Right cardiac atrium (tissue), 5 donors: ENCODE results near the gene SLC25A22. TPM values are rescaled to one million over a fixed set of nuclear protein-coding genes. Genes with fewer than 3 reads are reported as not detected.

Experiments used
- ATAC-seq, 2 donors: fragments of 200-7000 bp; cut with Tn5 transposase; one replicate each; pipeline versions ENCODE4 v1.8.0 to v1.9.1; 2020; ENCODE audit warnings: moderate library complexity in 2 of 2, mild to moderate bottlenecking in 1 of 2
- DNase-seq, 3 donors: peaks; one replicate each; pipeline ENCODE4 v3.0.0-alpha.2; 2020
- H3K27ac ChIP-seq: one replicate; pipeline ENCODE4 v1.5.1; 2013; ENCODE audit warnings: mild to moderate bottlenecking, low read length, control low read depth, moderate library complexity
- H3K27me3 ChIP-seq: one replicate; pipeline ENCODE4 v1.6.1; 2013; ENCODE audit not compliant: control insufficient read depth, insufficient read depth
- H3K4me1 ChIP-seq: one replicate; pipeline ENCODE4 v1.6.1; 2013; ENCODE audit warnings: low read length; ENCODE audit not compliant: control insufficient read depth, insufficient read depth
- H3K4me3 ChIP-seq: one replicate; pipeline ENCODE4 v1.5.1; 2013; ENCODE audit warnings: low read length, control low read depth
- H3K9me3 ChIP-seq: one replicate; pipeline ENCODE4 v1.6.1; 2013; ENCODE audit warnings: low read length; ENCODE audit not compliant: control insufficient read depth
- WGBS: extraction: QIAGEN DNeasy Blood & Tissue Kit; methylation state at CpG from one replicate; pipeline ENCODE4 v1.1.7; 2013; 5-methylcytosine and 5-hydroxymethylcytosine counted together
- intact Hi-C, 4 donors: fragments of 100-400 bp; cut with DNase I; formaldehyde crosslinking; loops; one replicate each; pipeline versions ENCODE4 v1.11.0 to v1.14.0; 2022 to 2023
- polyA plus RNA-seq: library from polyadenylated mRNA; stranded (reverse); fragments of 200-250 nt; gene quantifications from one replicate; pipeline ENCODE4 v1.2.3, GENCODE V29; 2013
- total RNA-seq, 4 donors: library from RNA; stranded (reverse); fragmentation: NEBNext Ultra II Directional; extraction: Animal tissue kit (Norgen Biotek cat#: 25700); gene quantifications; one replicate each; pipeline ENCODE4 v1.2.1, GENCODE V29; 2021
- donor health status: healthy with polysubstance abuse.
- donor health status: DM: no; HTN: yes; CAD: no.
- donor health status: DM: no; HTN: no; CAD: no.
- donor health status: DM: no; HTN: yes; CAD: no; lungs with severe emphysema.
- donor health status: DM: yes; HTN: yes; CAD: no.

Gene SLC25A22
- total and polyA plus RNA-seq, 5 donors = 3.8 to 9.0 (median 6.1) TPM

- Histone ChIP-seq H3K27me3 (no peaks in the 10 kb centered on the region), H3K9me3 (no peaks in the 10 kb centered on the region), H3K4me1 (no peaks in the 10 kb centered on the region), H3K4me3 (no peak overlapping the region), H3K27ac (no peak overlapping the region)
- WGBS = 82% methylated on average over 18 of the region's 18 CpGs
- ATAC-seq = peak; percentile 6 to 12
- intact Hi-C loops = no loop called here
- DNase-seq = peak in 1 of 3 donors; percentile 47
Observed at GRCh38 chr11:764322-765024, 33.6 kb downstream of the SLC25A22 start.

- Histone ChIP-seq H3K4me3 (no peak overlapping the region), H3K27ac (no peak overlapping the region), H3K4me1 (no peaks in the 10 kb centered on the region), H3K27me3 (no peaks in the 10 kb centered on the region), H3K9me3 (no peaks in the 10 kb centered on the region)
- intact Hi-C loops = no loop called here
- DNase-seq = peak in 2 of 3 donors; percentile 40 to 60
- 83% methylated on average over 22 of the region's 22 CpGs for WGBS
- ATAC-seq = peak; percentile 4 to 13
Observed at GRCh38 chr11:763549-764321, 34.3 kb downstream of the SLC25A22 start.

GRCh38 chr11:763073-763463 lies 35.0 kb downstream of the SLC25A22 start:
- 68% methylated on average over 22 of the region's 24 CpGs for WGBS
- Histone ChIP-seq H3K27ac (no peak overlapping the region), H3K9me3 (no peaks in the 10 kb centered on the region), H3K4me3 (no peak overlapping the region), H3K4me1 (no peaks in the 10 kb centered on the region), H3K27me3 (no peaks in the 10 kb centered on the region)
- DNase-seq (peak in 1 of 3 donors; percentile 18), ATAC-seq (no peak)
- intact Hi-C loops = no loop called here

GRCh38 chr11:762421-763072 lies 35.5 kb downstream of the SLC25A22 start:
- no peak overlapping the region for H3K4me3 ChIP-seq
- intact Hi-C loops = no loop called here
- ATAC-seq (peak; percentile 12 to 37), DNase-seq (peak; percentile 43 to 64 (median 43))
- no peak overlapping the region for H3K27ac ChIP-seq
- no peaks in the 10 kb centered on the region for H3K27me3 ChIP-seq
- H3K9me3 ChIP-seq = no peaks in the 10 kb centered on the region
- no peaks in the 10 kb centered on the region for H3K4me1 ChIP-seq
- WGBS = 64% methylated on average over 10 of the region's 10 CpGs

GRCh38 chr11:761526-762108 lies 36.5 kb downstream of the SLC25A22 start:
- ATAC-seq = no peak
- no peaks in the 10 kb centered on the region for H3K4me1 ChIP-seq
- 84% methylated on average over 8 of the region's 8 CpGs for WGBS

GRCh38 chr11:760236-760635 lies 37.8 kb downstream of the SLC25A22 start:
- H3K4me3 ChIP-seq = no peak overlapping the region
- H3K4me1 ChIP-seq = no peaks in the 10 kb centered on the region
- H3K27ac ChIP-seq = no peak overlapping the region
- intact Hi-C loops = no loop called here
- ATAC-seq (no peak), DNase-seq (no peak)
- no peaks in the 10 kb centered on the region for H3K27me3 ChIP-seq
- no peaks in the 10 kb centered on the region for H3K9me3 ChIP-seq

More at GRCh38 chr11:761526-762108, 36.5 kb downstream of the SLC25A22 start:
- intact Hi-C loops = no loop called here
- Histone ChIP-seq H3K9me3 (no peaks in the 10 kb centered on the region), H3K4me3 (no peak overlapping the region), H3K27me3 (no peaks in the 10 kb centered on the region), H3K27ac (no peak overlapping the region)
- DNase-seq = peak in 1 of 3 donors; percentile 35

GRCh38 chr11:749731-750130 lies 48.4 kb downstream of the SLC25A22 start:
- no peaks in the 10 kb centered on the region for H3K4me1 ChIP-seq
- DNase-seq = no peak
- H3K27ac ChIP-seq = no peak overlapping the region
- ATAC-seq = no peak
- intact Hi-C loops = no loop called here
- no peaks in the 10 kb centered on the region for H3K27me3 ChIP-seq
- no peak overlapping the region for H3K4me3 ChIP-seq
- WGBS = 62% methylated on average over 2 of the region's 2 CpGs
- H3K9me3 ChIP-seq = no peaks in the 10 kb centered on the region

GRCh38 chr11:748007-748359 lies 50.1 kb downstream of the SLC25A22 start:
- Histone ChIP-seq H3K4me1 (no peaks in the 10 kb centered on the region), H3K27me3 (no peaks in the 10 kb centered on the region), H3K9me3 (no peaks in the 10 kb centered on the region), H3K27ac (peak overlapping the region; percentile 85), H3K4me3 (peak overlapping the region; percentile 95)
- 11% methylated on average over 18 of the region's 18 CpGs for WGBS
- DNase-seq (peak in 1 of 3 donors; percentile 58), ATAC-seq (peak; percentile 3 to 17)
- intact Hi-C loops = no loop called here

GRCh38 chr11:747158-748006 lies 50.7 kb downstream of the SLC25A22 start, which contains the start of gene TALDO1:
TSS of gene TALDO1 (plus strand) at chr11:747464. CDS start at chr11:747482, 18 bp downstream.
- DNase-seq = peak; percentile 93 to 97 (median 97)
- H3K4me1 ChIP-seq = no peaks in the 10 kb centered on the region
- peak within 1 kb of the TSS; percentile 85 for H3K27ac ChIP-seq
- ATAC-seq = peak; percentile 98
- under 1% methylated on average over 112 of the region's 112 CpGs for WGBS
- no peaks in the 10 kb centered on the region for H3K27me3 ChIP-seq
- no peaks in the 10 kb centered on the region for H3K9me3 ChIP-seq
- intact Hi-C loops = no loop called here
- H3K4me3 ChIP-seq = peak within 1 kb of the TSS; percentile 95
